Measurements from ENCODE around the gene SECTM1.

Gene SECTM1

DNA sequence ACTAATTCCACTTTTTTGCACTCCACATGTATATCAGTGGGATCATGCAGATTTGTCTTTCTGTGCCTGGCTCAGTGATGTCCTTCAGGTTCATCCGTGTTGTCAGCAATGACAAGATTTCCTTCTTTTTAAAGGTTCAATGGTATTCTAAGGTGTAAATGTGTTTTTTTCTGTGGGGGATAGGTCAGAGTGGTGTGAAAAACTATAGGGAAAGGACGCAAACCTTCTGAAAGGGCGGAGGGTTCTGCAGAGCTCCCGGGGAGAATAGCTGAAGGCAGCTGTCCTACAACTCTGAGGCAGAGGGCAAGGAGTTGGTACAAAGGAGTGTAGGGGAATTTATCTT, 38.1 kb downstream of the SECTM1 start:
- H3K4me3 Mint-ChIP-seq = no peak overlapping the region
- H3K9me3 Mint-ChIP-seq = no peaks in the 10 kb centered on the region
- peak overlapping the region; percentile 11 for H3K27ac Mint-ChIP-seq
- no peak for ATAC-seq
- H3K36me3 Mint-ChIP-seq = no peaks in the 10 kb centered on the region
- H3K4me1 Mint-ChIP-seq = peaks cover 63% of the 10 kb centered on the region
- H3K27me3 Mint-ChIP-seq = no peaks in the 10 kb centered on the region

- no peaks in the 10 kb centered on the region for H3K27me3 Mint-ChIP-seq
- H3K9me3 Mint-ChIP-seq = no peaks in the 10 kb centered on the region
- no peaks in the 10 kb centered on the region for H3K36me3 Mint-ChIP-seq
- ATAC-seq = no peak
- H3K4me3 Mint-ChIP-seq = peak overlapping the region; percentile 59
- H3K4me1 Mint-ChIP-seq = peaks cover 51% of the 10 kb centered on the region
- peak overlapping the region; percentile 92 for H3K27ac Mint-ChIP-seq
These were observed 39.3 kb downstream of the SECTM1 start for GRCh38 chr17:82294064-82294773.

- peak overlapping the region; percentile 90 for H3K4me3 Mint-ChIP-seq
- H3K4me1 Mint-ChIP-seq = peaks cover 39% of the 10 kb centered on the region
These were observed 41.1 kb downstream of the SECTM1 start for GRCh38 chr17:82292251-82293154.

DNA sequence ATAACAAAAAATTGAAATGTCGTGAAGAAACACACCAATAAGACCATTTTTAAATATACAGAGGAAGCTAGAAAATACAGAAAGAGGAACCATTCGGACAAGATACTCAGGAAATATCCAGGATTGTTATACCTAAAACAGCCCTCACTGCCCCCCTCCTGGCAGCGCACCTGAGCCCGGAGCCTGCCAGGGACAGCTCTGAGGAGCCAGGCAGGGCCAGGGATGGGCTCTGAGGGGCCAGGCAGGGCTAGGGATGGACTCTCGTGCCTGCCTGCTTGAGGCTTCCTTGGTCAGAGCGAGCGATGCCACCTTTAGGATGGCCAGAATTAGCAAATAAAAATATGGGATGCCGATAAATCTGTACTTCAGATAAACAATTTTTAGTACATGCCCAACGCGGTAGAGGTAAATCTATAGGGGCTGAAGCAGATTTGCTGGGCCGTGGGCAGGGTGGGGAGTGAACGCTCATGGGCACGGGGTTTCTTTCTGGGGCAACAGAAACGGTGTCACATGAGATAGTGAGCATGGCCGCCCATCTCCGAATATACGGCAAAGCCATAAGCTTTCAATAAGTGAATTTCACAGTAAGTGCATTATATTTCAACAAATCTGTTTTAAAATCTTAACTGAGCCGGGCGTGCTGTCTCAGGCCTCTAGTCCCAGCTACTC, 41.9 kb downstream of the SECTM1 start:
- no peak for ATAC-seq
- no peaks in the 10 kb centered on the region for H3K36me3 Mint-ChIP-seq
- peak overlapping the region; percentile 92 for H3K27ac Mint-ChIP-seq
- peaks cover 38% of the 10 kb centered on the region for H3K4me1 Mint-ChIP-seq
- peak overlapping the region; percentile 90 for H3K4me3 Mint-ChIP-seq
- no peaks in the 10 kb centered on the region for H3K9me3 Mint-ChIP-seq
- no peaks in the 10 kb centered on the region for H3K27me3 Mint-ChIP-seq

More at GRCh38 chr17:82292251-82293154, 41.1 kb downstream of the SECTM1 start:
- H3K9me3 Mint-ChIP-seq = no peaks in the 10 kb centered on the region
- H3K27me3 Mint-ChIP-seq = no peaks in the 10 kb centered on the region
- peak overlapping the region; percentile 92 for H3K27ac Mint-ChIP-seq
- no peaks in the 10 kb centered on the region for H3K36me3 Mint-ChIP-seq
- ATAC-seq = peak; percentile 98

DNA sequence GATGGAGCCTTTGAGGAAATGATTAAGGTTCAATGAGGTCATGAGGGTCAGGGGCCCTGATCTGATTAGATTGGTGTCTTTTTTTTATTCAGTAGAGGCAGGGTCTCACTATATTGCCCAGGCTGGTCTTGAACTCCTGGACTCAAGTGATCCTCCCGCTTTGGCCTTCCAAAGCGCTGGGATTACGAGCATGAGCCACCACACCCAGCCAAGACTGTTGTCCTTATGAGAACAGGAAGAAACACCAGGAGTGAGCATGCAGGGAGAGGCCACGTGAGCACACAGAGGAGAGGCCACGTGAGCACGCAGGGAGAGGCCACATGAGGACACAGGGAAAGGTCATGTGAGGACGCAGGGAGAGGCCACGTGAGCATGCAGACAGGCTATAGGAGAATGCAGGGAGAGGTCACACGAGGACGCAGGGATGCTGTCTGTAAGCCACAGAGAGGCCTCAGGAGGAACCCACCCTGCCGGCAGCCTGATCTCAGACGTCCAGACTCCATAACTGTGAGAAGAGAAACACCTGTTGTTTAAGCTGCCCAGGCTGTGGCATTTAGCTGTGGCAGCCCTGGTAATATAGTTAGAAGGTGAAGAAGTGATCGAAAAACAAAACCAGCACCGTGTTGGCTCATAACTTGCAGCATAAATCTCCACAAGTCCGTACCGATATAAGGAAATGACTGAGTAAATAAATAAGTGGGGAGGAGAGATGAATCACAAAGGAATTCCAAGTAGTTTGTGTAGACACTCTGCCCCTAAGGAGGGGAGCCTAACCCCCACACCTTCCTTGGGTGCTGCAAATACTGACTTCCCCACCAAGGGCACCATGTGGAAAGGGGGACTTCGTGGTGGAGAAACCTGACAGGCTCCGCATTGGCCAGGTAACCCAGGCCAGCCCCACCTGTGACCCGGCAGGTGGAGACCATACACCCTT, 45.4 kb downstream of the SECTM1 start:
- Mint-ChIP-seq H3K27ac (no peak overlapping the region), H3K4me3 (no peak overlapping the region), H3K36me3 (no peaks in the 10 kb centered on the region), H3K4me1 (peaks cover 37% of the 10 kb centered on the region), H3K9me3 (no peaks in the 10 kb centered on the region), H3K27me3 (no peaks in the 10 kb centered on the region)
- no peak for ATAC-seq

GRCh38 chr17:82287013-82287867, 46.3 kb downstream of the SECTM1 start:
- ATAC-seq = peak; percentile 67
- Mint-ChIP-seq H3K27me3 (no peaks in the 10 kb centered on the region), H3K4me3 (no peak overlapping the region), H3K4me1 (peaks cover 32% of the 10 kb centered on the region), H3K9me3 (no peaks in the 10 kb centered on the region), H3K27ac (no peak overlapping the region), H3K36me3 (no peaks in the 10 kb centered on the region)

DNA sequence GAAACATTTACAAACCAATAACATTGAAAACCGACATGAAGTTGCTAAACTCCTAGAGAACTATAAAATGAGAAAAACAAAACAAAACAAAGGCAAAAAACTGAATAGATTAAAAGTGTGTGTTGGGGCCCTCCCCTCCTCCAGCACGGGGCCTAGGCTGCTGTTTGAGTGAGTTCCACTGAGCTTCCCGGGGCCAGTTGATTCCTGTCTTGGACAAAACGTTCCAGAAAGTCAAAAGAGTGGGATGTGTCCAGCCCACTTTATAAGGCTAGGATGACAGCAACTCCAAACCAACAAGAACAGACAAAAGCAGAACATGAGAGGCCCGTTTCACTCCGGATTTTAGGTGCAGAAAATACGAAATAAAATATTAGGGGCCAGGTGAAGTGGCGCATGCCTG, 48.4 kb downstream of the SECTM1 start:
- Mint-ChIP-seq H3K4me1 (peaks cover 24% of the 10 kb centered on the region), H3K36me3 (no peaks in the 10 kb centered on the region), H3K27ac (no peak overlapping the region)

DNA sequence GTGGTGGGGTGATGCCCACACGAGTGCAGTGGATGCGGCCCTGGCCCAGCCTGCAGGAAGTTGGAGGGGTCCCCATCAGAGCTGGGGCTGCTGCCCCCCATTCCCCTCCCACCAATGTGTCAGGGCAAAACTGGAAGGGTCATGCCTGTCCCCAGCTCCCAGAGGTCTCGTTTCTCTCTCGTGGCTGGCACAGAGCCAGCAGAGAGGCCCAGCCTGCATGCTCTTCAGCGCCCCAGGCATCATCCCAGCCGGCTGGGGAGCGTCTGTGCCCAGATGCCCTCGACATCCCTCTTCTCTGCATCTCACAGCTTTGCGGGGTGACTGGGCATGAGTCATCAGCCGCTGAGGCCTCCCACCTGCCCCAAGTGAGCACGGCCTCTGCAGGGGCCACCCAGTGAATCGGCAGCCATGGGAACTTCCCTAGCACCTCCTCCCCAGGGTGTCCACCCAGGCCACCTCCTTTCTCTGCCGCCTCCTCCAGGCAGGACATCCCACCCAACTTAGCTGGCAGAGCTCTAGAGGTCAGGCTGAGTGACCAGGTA, 50.3 kb downstream of the SECTM1 start:
- no peaks in the 10 kb centered on the region for H3K9me3 Mint-ChIP-seq
- H3K36me3 Mint-ChIP-seq = no peaks in the 10 kb centered on the region
- peaks cover 10% of the 10 kb centered on the region for H3K27me3 Mint-ChIP-seq
- peak; percentile 43 for ATAC-seq
- H3K4me3 Mint-ChIP-seq = no peak overlapping the region
- no peak overlapping the region for H3K27ac Mint-ChIP-seq
- H3K4me1 Mint-ChIP-seq = peaks cover 31% of the 10 kb centered on the region

More for the DNA sequence above, 48.4 kb downstream of the SECTM1 start:
- no peak overlapping the region for H3K4me3 Mint-ChIP-seq
- H3K9me3 Mint-ChIP-seq = no peaks in the 10 kb centered on the region
- H3K27me3 Mint-ChIP-seq = no peaks in the 10 kb centered on the region
- no peak for ATAC-seq

- Mint-ChIP-seq H3K4me1 (peaks cover 31% of the 10 kb centered on the region), H3K9me3 (no peaks in the 10 kb centered on the region), H3K4me3 (no peak overlapping the region), H3K27me3 (peaks cover 12% of the 10 kb centered on the region), H3K27ac (no peak overlapping the region), H3K36me3 (no peaks in the 10 kb centered on the region)
- ATAC-seq = no peak
These were observed 51.0 kb downstream of the SECTM1 start for GRCh38 chr17:82282239-82283207.

DNA sequence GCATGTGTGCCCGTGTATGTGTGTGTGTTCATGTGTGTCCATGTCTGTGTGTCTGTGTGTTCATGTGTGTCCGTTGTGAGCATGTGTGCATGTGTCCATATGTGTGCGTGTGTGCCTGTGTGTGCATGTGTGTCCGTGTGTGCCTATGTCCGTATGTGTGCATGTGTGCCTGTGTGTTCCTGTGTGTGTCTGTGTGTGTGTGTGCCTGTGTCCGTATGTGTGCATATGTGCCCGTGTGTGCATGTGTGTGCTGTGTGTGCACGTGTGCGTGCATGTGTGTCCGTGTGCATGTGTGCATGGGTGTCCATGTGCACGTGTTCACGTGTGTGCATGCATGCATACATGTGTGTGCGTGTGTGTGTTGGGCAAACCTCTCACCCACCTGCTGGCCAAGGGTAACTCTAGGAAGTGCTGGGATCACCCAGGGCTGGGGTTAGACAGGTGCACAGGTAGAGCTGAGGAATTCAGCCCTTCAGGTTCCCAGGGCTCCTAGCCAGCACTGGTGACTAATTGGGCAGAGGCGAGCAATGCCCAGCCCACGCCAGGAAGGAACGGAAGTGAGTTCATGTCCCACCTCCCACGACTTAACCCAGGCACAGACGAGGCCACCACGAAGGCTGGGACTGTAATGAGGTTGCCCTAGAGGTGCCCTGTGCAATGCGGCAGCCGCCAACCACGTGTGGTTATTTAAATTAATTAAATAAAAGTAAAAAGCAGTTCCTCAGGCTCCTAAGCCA, 51.9 kb downstream of the SECTM1 start:
- no peak for ATAC-seq
- peaks cover 12% of the 10 kb centered on the region for H3K27me3 Mint-ChIP-seq
- peaks cover 23% of the 10 kb centered on the region for H3K4me1 Mint-ChIP-seq
- no peaks in the 10 kb centered on the region for H3K9me3 Mint-ChIP-seq
- no peaks in the 10 kb centered on the region for H3K36me3 Mint-ChIP-seq
- H3K4me3 Mint-ChIP-seq = no peak overlapping the region
- no peak overlapping the region for H3K27ac Mint-ChIP-seq

- Mint-ChIP-seq H3K9me3 (no peaks in the 10 kb centered on the region), H3K4me3 (no peak overlapping the region), H3K36me3 (no peaks in the 10 kb centered on the region), H3K4me1 (peaks cover 20% of the 10 kb centered on the region), H3K27me3 (peaks cover 12% of the 10 kb centered on the region), H3K27ac (no peak overlapping the region)
- no peak for ATAC-seq
These were observed 52.5 kb downstream of the SECTM1 start for GRCh38 chr17:82281076-82281475.

- no peaks in the 10 kb centered on the region for H3K9me3 Mint-ChIP-seq
- ATAC-seq = no peak
- peaks cover 20% of the 10 kb centered on the region for H3K4me1 Mint-ChIP-seq
- H3K36me3 Mint-ChIP-seq = no peaks in the 10 kb centered on the region
- H3K27ac Mint-ChIP-seq = no peak overlapping the region
- H3K4me3 Mint-ChIP-seq = no peak overlapping the region
- H3K27me3 Mint-ChIP-seq = peaks cover 12% of the 10 kb centered on the region
These were observed 53.0 kb downstream of the SECTM1 start for GRCh38 chr17:82280537-82280936.

All from stimulated activated memory B cell treated with anti-CD40 and anti-IgM and Interleukin-4, amounts not matched to agents 10 μg/mL and 1 μg/mL and 100 μg/mL, for 72 hours (primary cell).